Tibial nerve (tissue), 4 donors: ENCODE data around the gene RAET1E.

ENCODE experiments used
- CTCF ChIP-seq, 5 experiments: fragments of 200-600 bp in 3 of 5; fragments of 450-650 bp in 2 of 5; sonication (generic) in 3 of 5; IDR thresholded peaks; one replicate each; pipeline ENCODE4 v1.5.1; 2016 to 2019; ENCODE audit warnings: antibody characterized with exemption in 5 of 5, mild to moderate bottlenecking in 3 of 5, moderate library complexity in 2 of 5
- EP300 ChIP-seq, 2 donors: sonication (generic); formaldehyde crosslinking; IDR thresholded peaks; one replicate each; pipeline ENCODE4 v1.6.1; 2017; ENCODE audit warnings: antibody characterized with exemption in 2 of 2, mild to moderate bottlenecking in 1 of 2

- TF ChIP-seq CTCF (IDR thresholded peaks at IDR 0.05) (no peak), EP300 (IDR thresholded peaks at IDR 0.05) (no peak)
Measured at GRCh38 chr6:149917679-149918078, 19.8 kb upstream of the RAET1E start.
